Measurements from ENCODE around the gene APOC3. TPM values are rescaled to one million over a fixed set of nuclear protein-coding genes. Genes with fewer than 3 reads are reported as not detected.

Gene APOC3
- total and polyA plus RNA-seq, 9 of the 15 experiments (the other 6 are each of a cell fraction or from before 2014, with no cell fraction given), result 1.1 TPM; not detected in 8

DNA sequence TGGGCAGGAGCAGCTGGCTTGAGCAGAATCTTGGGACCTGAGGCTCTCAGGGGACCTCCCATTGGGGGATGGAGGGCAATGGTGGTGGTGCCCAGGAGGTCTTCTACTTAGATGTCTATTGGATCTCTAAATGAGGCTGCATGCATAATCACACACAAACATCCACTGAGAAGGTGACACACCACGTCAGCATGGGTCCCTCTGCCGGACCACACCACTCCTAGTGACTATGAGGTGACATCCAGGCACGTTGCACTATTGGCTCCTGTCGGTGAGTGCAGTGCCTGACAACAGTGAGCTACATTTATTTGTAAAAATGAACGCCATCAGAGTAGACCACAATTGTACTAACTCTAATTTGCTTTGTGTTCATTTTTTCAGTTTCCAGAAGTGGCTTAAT lies 4.3 kb upstream of the APOC3 start:
- CTCF ChIA-PET (ENCODE audit: low intra/inter-chr PET ratio), result no interaction called here
- ATAC-seq (peak; percentile 60; the same call in 2 of the 3 replicates), FAIRE-seq (no peak), DNase-seq (ENCODE audit: extremely low read depth in 1 of 4, low spot score in 3 of 4) (peak in 1 of 4 experiments; percentile 49)
- no peaks in the 10 kb centered on the region for H3K9me3 ChIP-seq (replicated peaks; ENCODE audit: control insufficient read depth, insufficient read depth, low read depth, low read length)
- H3K27ac ChIP-seq (ENCODE audit: extremely low read depth, low read depth, low read length), result no peak overlapping the region
- no peak overlapping the region for H3K4me3 ChIP-seq
- no peak overlapping the region; the same call in 1 of the 2 replicates for H2AFZ ChIP-seq (ENCODE audit: low read depth, low read length)
- H3K9ac ChIP-seq (ENCODE audit: insufficient read depth in 1 of 2, low read depth in 2 of 2, low read length in 2 of 2), result no peak overlapping the region
- 5% methylated on average over 5 of the region's 5 CpGs for WGBS (ENCODE audit: insufficient coverage, low coverage, missing lambda C conversion rate)
- no peaks in the 10 kb centered on the region for H3K36me3 ChIP-seq (ENCODE audit: control insufficient read depth, insufficient read depth, low read length)
- no peaks in the 10 kb centered on the region for H3K79me2 ChIP-seq (ENCODE audit: control insufficient read depth, insufficient read depth, low read length)
- H3K27me3 ChIP-seq (ENCODE audit: control insufficient read depth in 2 of 2, insufficient read depth in 2 of 2, low read length in 2 of 2), result peaks cover 0 to 10% of the 10 kb centered on the region in 2 experiments; a peak in 1 of 5 replicates
- H3K4me1 ChIP-seq (replicated peaks in 1 of 2; ENCODE audit: control insufficient read depth in 2 of 2, insufficient read depth in 2 of 2, low read length in 2 of 2), result peaks cover 8 to 36% of the 10 kb centered on the region in 2 experiments; a peak in 4 of 5 replicates
- H4K20me1 ChIP-seq (replicated peaks; ENCODE audit: control insufficient read depth, insufficient read depth, low read length), result no peaks in the 10 kb centered on the region
- BruUV-seq (replicated peaks), result no TSS peak
- intact Hi-C loops (cut with micrococcal nuclease) (no loop called here), in situ Hi-C loops (cut with MboI) (no loop called here)
- POLR2A ChIA-PET, result no interaction called here
- no peaks in the 10 kb centered on the region for H3K9me1 ChIP-seq (ENCODE audit: control insufficient read depth, insufficient read depth, low read length)
- H3K4me2 ChIP-seq (ENCODE audit: insufficient read depth, low read length), result no peak overlapping the region; the same call in 1 of the 2 replicates
- TF ChIP-seq, protein P1, sequence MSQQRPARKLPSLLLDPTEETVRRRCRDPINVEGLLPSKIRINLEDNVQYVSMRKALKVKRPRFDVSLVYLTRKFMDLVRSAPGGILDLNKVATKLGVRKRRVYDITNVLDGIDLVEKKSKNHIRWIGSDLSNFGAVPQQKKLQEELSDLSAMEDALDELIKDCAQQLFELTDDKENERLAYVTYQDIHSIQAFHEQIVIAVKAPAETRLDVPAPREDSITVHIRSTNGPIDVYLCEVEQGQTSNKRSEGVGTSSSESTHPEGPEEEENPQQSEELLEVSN (IDR thresholded peaks at IDR 0.05; ENCODE audit: borderline replicate concordance in 1 of 2, extremely low read depth in 1 of 2, insufficient read depth in 1 of 2, insufficient read length in 1 of 2, low read depth in 1 of 2, low read length in 1 of 2, poor library complexity in 1 of 2, severe bottlenecking in 1 of 2), result no peak
- no peak for TF ChIP-seq SMARCE1 (IDR thresholded peaks at IDR 0.05)
- TF ChIP-seq SP2 (IDR thresholded peaks at IDR 0.05; ENCODE audit: extremely low read depth, low read depth, low read length, poor library complexity, severe bottlenecking), result no peak
- no peak for TF ChIP-seq BDP1 (IDR thresholded peaks at IDR 0.05; ENCODE audit: insufficient read depth, insufficient read length)
- no peak for TF ChIP-seq TCFL5 (CRISPR knock-in tag; conservative IDR thresholded peaks at IDR 0.05)
- TF ChIP-seq ZC3H4 (CRISPR knock-in tag; IDR thresholded peaks at IDR 0.05; ENCODE audit: borderline replicate concordance), result no peak
- TF ChIP-seq, protein P2, sequence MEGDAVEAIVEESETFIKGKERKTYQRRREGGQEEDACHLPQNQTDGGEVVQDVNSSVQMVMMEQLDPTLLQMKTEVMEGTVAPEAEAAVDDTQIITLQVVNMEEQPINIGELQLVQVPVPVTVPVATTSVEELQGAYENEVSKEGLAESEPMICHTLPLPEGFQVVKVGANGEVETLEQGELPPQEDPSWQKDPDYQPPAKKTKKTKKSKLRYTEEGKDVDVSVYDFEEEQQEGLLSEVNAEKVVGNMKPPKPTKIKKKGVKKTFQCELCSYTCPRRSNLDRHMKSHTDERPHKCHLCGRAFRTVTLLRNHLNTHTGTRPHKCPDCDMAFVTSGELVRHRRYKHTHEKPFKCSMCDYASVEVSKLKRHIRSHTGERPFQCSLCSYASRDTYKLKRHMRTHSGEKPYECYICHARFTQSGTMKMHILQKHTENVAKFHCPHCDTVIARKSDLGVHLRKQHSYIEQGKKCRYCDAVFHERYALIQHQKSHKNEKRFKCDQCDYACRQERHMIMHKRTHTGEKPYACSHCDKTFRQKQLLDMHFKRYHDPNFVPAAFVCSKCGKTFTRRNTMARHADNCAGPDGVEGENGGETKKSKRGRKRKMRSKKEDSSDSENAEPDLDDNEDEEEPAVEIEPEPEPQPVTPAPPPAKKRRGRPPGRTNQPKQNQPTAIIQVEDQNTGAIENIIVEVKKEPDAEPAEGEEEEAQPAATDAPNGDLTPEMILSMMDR (IDR thresholded peaks at IDR 0.05 in 2 of 3, conservative IDR thresholded peaks at IDR 0.05 in 1 of 3; ENCODE audit: insufficient read depth in 2 of 3, low read depth in 1 of 3, low read length in 3 of 3), result peak; percentile 27 to 48 (median 39); a peak in 4 of 6 replicates
- no peak for TF ChIP-seq RBM34 (IDR thresholded peaks at IDR 0.05; ENCODE audit: borderline replicate concordance, insufficient read depth, low read length)
- no peak for TF ChIP-seq MEF2A (IDR thresholded peaks at IDR 0.05; ENCODE audit: control insufficient read depth, low read depth, low read length)
- no peak for TF ChIP-seq HSF4 (CRISPR knock-in tag; IDR thresholded peaks at IDR 0.05; ENCODE audit: borderline replicate concordance)
- TF ChIP-seq NEUROD1 (IDR thresholded peaks at IDR 0.05; ENCODE audit: borderline replicate concordance, low read depth, low read length, partially characterized antibody), result no peak
- TF ChIP-seq, protein P3, sequence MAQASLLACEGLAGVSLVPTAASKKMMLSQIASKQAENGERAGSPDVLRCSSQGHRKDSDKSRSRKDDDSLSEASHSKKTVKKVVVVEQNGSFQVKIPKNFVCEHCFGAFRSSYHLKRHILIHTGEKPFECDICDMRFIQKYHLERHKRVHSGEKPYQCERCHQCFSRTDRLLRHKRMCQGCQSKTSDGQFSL (CRISPR knock-in tag; IDR thresholded peaks at IDR 0.05), result no peak
- TF ChIP-seq, protein P3 (tag; IDR thresholded peaks at IDR 0.05), result no peak
- no peak for TF ChIP-seq RBBP5 (IDR thresholded peaks at IDR 0.05; ENCODE audit: borderline replicate concordance, insufficient read depth, low read length, poor library complexity, severe bottlenecking)
- TF ChIP-seq CREM (IDR thresholded peaks at IDR 0.05; ENCODE audit: low read depth), result peak; percentile 49

All from K562 (cell line).